ENCODE results near the gene SYK.
"Not testable (repeated sequence)": the region's sequence is repeated elsewhere in the genome, so short reads cannot be mapped to it uniquely, and the experiment has no call there.

Gene SYK

GRCh38 chr9:90872835-90873294 is 71.2 kb downstream of the SYK start:
- in situ Hi-C loops (cut with HindIII; ENCODE audit: low sequenced_read_pairs), result loop anchor here (10.0 kb wide), 1 partner anchor 88 kb away; no protein-coding TSS in a partner anchor

- in situ Hi-C loops (cut with HindIII; ENCODE audit: low sequenced_read_pairs), result loop anchor here (10.0 kb wide), 1 partner anchor 89 kb away; no protein-coding TSS in a partner anchor
Observed at GRCh38 chr9:90873422-90873821, 71.8 kb downstream of the SYK start.

- in situ Hi-C loops (cut with HindIII; ENCODE audit: low sequenced_read_pairs), result loop anchor here (10.0 kb wide), 1 partner anchor 89 kb away; no protein-coding TSS in a partner anchor
Observed at GRCh38 chr9:90874194-90874593, 72.6 kb downstream of the SYK start.

GRCh38 chr9:90878562-90878961 is 76.9 kb downstream of the SYK start:
- in situ Hi-C loops (cut with HindIII; ENCODE audit: low sequenced_read_pairs), result loop anchor here (10.0 kb wide), 1 partner anchor 94 kb away; no protein-coding TSS in a partner anchor

GRCh38 chr9:90880066-90880465 is 78.4 kb downstream of the SYK start:
- in situ Hi-C loops (cut with HindIII; ENCODE audit: low sequenced_read_pairs), result no loop called here

GRCh38 chr9:90880669-90881068 is 79.0 kb downstream of the SYK start:
- in situ Hi-C loops (cut with HindIII; ENCODE audit: low sequenced_read_pairs), result no loop called here

GRCh38 chr9:90881648-90882047 is 80.0 kb downstream of the SYK start:
- in situ Hi-C loops (cut with HindIII; ENCODE audit: low sequenced_read_pairs), result no loop called here

GRCh38 chr9:90882991-90883600 is 81.5 kb downstream of the SYK start:
- in situ Hi-C loops (cut with HindIII; ENCODE audit: low sequenced_read_pairs), result no loop called here

GRCh38 chr9:90883661-90884060 is 82.0 kb downstream of the SYK start:
- in situ Hi-C loops (cut with HindIII; ENCODE audit: low sequenced_read_pairs), result no loop called here

GRCh38 chr9:90884178-90884577 is 82.6 kb downstream of the SYK start:
- in situ Hi-C loops (cut with HindIII; ENCODE audit: low sequenced_read_pairs), result no loop called here

GRCh38 chr9:90886868-90887267 is 85.2 kb downstream of the SYK start:
- in situ Hi-C loops (cut with HindIII; ENCODE audit: low sequenced_read_pairs), result not testable (repeated sequence)

GRCh38 chr9:90888941-90889340 is 87.3 kb downstream of the SYK start:
- in situ Hi-C loops (cut with HindIII; ENCODE audit: low sequenced_read_pairs), result no loop called here

- in situ Hi-C loops (cut with HindIII; ENCODE audit: low sequenced_read_pairs), result no loop called here
Observed at GRCh38 chr9:90890146-90890810, 88.7 kb downstream of the SYK start.

- in situ Hi-C loops (cut with HindIII; ENCODE audit: low sequenced_read_pairs), result no loop called here
Observed at GRCh38 chr9:90891308-90892040, 89.9 kb downstream of the SYK start.

- in situ Hi-C loops (cut with HindIII; ENCODE audit: low sequenced_read_pairs), result no loop called here
Observed at GRCh38 chr9:90892918-90893317, 91.3 kb downstream of the SYK start.

- in situ Hi-C loops (cut with HindIII; ENCODE audit: low sequenced_read_pairs), result no loop called here
Observed at GRCh38 chr9:90893706-90894105, 92.1 kb downstream of the SYK start.

- in situ Hi-C loops (cut with HindIII; ENCODE audit: low sequenced_read_pairs), result no loop called here
Observed at GRCh38 chr9:90894986-90895687, 93.5 kb downstream of the SYK start.

- in situ Hi-C loops (cut with HindIII; ENCODE audit: low sequenced_read_pairs), result no loop called here
Observed at GRCh38 chr9:90895786-90896185, 94.2 kb downstream of the SYK start.

- in situ Hi-C loops (cut with HindIII; ENCODE audit: low sequenced_read_pairs), result no loop called here
Observed at GRCh38 chr9:90896231-90896630, 94.6 kb downstream of the SYK start.

GRCh38 chr9:90898228-90898627 is 96.6 kb downstream of the SYK start:
- in situ Hi-C loops (cut with HindIII; ENCODE audit: low sequenced_read_pairs), result no loop called here

GRCh38 chr9:90899287-90899686 is 97.7 kb downstream of the SYK start:
- in situ Hi-C loops (cut with HindIII; ENCODE audit: low sequenced_read_pairs), result no loop called here
